ENCODE results near the gene COX5B.
A peak's percentile ranks its signal among the peaks of the same experiment; 100 is the strongest.
"Not testable (repeated sequence)": the region's sequence is repeated elsewhere in the genome, so short reads cannot be mapped to it uniquely, and the experiment has no call there.

COX5B gene, protein sequence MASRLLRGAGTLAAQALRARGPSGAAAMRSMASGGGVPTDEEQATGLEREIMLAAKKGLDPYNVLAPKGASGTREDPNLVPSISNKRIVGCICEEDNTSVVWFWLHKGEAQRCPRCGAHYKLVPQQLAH

DNA sequence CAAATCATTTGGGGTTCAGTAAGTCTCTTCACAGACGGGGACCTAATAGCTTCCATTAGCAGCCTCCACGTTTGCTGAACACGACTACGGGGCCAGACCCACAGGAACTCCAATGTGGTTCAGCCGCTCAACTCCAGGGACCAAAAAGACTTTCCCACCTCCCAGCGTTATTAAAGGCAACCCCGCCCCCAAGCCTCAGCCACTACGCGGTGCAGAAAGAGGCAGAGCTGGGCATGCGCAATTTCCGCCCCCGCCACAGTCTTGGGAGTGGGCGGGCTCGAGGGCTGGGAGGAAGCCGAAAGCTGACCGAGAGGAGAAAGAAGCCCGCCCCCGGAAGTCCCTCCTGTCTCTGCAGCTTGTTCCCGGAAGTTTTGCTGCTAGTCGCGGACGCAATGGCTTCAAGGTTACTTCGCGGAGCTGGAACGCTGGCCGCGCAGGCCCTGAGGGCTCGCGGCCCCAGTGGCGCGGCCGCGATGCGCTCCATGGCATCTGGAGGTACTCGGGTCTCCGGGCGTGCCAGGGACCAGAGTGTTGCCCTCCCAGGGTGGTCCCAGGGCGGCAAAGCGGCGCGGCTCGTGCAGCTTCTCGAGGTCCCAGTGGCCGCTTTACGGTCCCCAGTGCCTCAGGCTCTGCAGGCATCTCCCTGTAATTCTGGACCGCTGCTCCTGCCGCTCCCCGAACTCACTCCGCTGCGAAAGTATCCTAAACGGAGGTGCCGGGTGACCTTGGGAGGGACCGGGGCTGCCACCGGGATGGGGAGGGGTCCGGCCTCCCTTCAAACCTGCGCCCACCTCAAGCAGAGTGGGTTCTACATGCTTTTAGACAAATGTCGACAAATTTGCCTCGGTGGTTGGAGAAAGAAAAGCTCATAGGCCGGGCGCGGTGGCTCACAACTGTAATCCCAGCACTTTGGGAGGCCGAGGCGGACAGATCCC is at the start of gene COX5B:
Gene COX5B (plus strand): TSS at position 368 of the 935 bp plus-strand sequence. CDS start 25 bp downstream, at position 393.
- peak; percentile 89 for DNase-seq (ENCODE audit: low read depth)

GRCh38 chr2:97596180-97596579 is 49.7 kb upstream of the COX5B start:
- DNase-seq (ENCODE audit: low read depth), result not testable (repeated sequence)

DNA sequence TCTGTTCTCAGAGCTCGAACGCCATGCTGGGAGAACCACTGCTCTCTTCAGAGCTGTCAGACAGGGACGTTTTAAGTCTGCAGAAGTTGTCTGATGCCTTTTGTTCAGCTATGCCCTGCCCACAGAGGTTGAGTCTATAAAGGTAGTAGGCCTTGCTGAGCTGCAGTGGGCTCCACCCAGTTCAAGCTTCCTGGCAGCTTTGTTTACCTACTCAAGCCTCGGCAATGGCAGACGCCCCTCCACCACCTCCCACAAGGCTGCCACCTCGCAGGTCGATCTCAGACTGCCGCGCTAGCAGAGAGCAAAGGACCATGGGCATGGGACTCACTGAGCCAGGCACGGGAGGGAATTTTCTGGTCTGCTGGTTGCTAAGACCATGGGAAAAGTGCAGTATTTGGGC is 44.3 kb upstream of the COX5B start:
- DNase-seq (ENCODE audit: low read depth), result not testable (repeated sequence)

GRCh38 chr2:97605109-97605508 is 40.8 kb upstream of the COX5B start:
- DNase-seq (ENCODE audit: low read depth), result not testable (repeated sequence)

DNA sequence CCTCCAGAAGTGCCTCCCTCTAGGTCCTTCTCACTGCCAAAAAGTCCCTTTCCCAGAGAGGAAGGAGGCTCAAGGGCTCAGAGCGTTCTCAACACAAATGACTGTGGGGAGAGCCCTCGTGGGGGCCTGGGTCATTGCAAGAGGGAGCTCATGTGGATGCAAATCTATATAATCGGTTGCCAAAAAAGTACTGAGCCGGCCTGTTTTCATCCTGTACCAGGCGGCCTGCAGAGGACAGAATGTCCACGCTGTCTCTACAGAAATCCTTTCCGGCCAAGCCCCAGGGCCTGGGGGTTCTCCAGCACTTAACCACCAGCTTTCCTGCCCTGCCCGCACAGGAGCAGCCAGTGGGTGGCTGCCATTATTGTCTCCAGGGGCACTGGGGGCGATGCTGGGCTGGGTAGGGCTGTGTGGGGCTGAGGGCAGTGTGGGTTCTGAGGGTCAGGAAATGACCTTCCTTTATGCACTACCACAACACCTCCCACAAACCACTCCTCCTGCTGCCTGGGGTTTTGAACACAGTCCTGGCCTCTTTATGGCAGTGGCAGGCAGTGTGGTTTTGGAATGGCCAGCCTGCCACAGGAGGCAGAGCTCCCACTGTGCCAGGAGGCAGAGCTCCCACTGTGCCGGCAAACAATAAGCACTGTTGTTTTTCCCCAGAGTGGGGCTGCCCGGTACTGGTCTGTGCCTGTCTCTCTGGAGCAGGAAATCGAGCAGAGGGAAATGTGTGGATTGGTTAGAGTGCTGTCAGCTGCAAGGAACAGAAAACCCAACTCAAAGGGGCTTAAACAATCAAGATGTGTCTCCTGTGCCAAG is 40.1 kb upstream of the COX5B start:
- DNase-seq (ENCODE audit: low read depth), result not testable (repeated sequence)

- DNase-seq (ENCODE audit: low read depth), result not testable (repeated sequence)
Observed at GRCh38 chr2:97608745-97609144, 37.1 kb upstream of the COX5B start.

GRCh38 chr2:97611895-97612294 is 34.0 kb upstream of the COX5B start:
- DNase-seq (ENCODE audit: low read depth), result not testable (repeated sequence)

DNA sequence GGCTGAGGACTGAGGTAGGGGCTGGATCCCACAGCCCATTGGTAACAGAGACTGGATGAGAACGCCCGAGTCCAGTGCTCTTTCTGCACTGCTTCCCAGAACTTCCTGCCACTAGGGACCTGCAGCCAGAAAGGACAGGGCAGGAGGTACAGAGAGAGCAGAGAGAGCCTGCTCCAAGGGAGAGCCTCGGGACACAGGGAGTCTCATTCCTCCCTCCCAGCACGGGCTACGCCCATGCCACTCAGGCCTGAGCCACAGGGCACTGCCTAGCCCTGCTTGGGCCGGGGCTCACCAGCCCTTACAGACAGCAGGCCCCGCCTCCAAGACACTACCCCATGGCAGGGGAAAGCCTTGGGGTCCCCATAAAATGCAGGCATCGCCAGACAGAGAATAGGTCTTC is 30.1 kb upstream of the COX5B start:
- not testable (repeated sequence) for DNase-seq (ENCODE audit: low read depth)

GRCh38 chr2:97617911-97618310 is 28.0 kb upstream of the COX5B start:
- no peak for DNase-seq (ENCODE audit: low read depth)

GRCh38 chr2:97618939-97619827 is 26.7 kb upstream of the COX5B start:
- not testable (repeated sequence) for DNase-seq (ENCODE audit: low read depth)

GRCh38 chr2:97620492-97620891 is 25.4 kb upstream of the COX5B start:
- DNase-seq (ENCODE audit: low read depth), result not testable (repeated sequence)

GRCh38 chr2:97622976-97623375 is 22.9 kb upstream of the COX5B start:
- DNase-seq (ENCODE audit: low read depth), result not testable (repeated sequence)

DNA sequence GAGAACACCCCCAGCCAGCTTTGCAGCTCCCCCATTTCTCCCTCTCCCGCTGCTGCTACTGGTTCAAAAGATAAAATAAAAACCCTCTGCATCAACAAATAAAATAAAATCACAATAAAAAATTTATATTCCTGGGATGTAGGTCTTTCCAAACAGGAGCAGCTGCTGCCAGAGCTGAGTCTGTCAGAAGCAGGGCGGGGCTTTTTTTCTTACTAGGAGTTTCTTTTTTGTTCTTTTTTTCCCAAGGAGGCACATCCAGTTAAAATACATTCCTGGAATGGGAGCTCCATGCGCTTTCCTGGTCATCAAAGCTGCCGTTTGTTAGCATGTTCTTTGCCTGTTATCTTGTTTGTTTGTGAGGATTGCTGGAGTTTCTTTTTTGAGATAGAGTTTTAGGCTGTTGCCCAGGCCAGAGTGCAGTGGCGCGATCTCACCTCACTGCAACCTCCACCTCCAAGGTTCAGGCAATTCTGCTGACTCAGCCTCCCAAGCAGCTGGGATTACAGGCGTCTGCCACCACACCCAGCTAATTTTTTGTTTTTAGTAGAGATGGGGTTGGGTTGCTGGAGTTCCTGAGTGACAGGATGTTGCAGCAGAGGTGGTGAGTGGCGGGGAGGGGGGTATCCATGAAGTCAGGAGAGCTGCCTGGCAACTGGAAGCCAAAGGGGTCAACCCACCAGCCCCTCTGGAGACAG is 20.4 kb upstream of the COX5B start:
- not testable (repeated sequence) for DNase-seq (ENCODE audit: low read depth)

GRCh38 chr2:97626049-97626430 is 19.8 kb upstream of the COX5B start:
- not testable (repeated sequence) for DNase-seq (ENCODE audit: low read depth)

DNA sequence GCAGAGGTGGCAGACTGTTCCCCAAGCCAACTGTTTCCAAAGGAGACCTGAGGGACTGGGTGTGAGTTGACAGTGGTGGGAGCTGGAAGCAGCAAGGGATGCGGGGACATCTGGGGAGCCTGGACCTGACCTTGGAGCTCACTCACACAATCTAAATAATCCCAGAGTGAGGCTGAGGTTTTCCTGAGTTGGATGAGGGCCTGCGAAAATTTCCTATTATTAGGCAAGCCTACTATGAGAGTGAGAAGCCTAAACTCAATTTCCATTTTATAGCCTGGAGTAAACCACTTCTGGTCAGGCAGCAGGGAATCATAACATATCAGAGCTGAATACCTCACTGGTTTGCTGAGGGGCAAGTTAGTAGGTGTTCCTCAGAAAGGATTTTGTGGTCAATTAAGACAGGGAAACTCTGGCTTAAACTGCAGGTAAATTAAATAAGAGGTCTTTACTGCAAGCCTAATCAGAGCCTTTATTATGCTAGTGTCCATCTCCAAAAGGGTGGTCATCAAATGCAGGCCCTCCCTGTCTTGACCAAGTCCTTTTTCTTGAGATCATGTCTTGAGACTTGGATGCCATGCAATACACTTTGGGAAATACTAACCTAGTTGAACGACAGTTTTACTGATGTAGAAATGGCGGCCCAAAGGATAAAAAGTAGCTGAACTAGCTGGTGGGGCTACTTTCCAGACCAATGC is 1.7 kb upstream of the COX5B start:
- DNase-seq (ENCODE audit: low read depth), result no peak

DNA sequence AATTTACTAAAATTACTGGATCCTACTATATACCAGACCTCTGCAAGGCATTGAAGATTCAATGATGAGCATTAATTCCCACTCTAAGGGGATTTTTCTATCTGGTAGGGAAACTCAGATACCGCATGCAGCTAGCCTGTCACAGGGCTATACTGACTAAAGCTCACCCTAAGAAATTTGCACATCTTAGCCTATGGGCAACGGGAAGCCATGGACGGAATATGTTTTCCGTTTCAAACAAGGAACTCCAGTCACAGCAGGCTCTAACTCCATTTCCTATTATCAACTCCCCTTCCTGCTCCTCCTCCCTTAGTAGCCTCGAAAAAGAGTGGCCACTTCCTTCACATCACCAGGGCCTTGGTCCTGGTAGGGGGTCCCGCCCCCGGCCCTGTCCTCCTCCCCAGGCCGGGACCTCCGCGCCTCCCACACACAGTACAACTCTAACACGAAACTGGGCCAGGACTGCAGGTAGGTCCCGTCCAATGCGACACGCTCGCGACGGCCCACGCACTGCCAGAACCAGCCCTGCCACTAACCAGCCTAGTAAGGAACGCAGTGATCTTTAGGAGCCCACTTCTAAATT is 659 bp upstream of the COX5B start:
- no peak for DNase-seq (ENCODE audit: low read depth)

- DNase-seq (ENCODE audit: low read depth), result no peak
Observed at GRCh38 chr2:97646977-97647376, 1.1 kb downstream of the COX5B start.

DNA sequence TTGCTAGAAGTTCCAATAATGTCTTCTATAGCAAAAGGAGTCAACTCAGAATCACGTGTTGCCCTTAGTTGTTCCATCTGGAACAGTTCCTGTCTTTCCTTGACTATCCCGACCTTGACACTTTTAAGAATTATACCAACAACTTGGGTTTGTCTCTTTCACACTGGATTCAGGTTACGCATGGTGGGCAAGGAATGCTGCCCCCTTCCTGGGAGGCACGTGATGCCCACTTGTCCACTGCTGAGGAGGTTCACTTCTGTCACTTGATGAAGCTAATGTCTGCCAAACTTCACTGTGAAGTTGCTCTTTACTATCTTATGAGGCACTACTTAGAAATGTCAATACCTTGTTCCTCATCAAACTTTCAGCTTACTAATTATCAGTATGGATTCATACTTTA is 5.3 kb downstream of the COX5B start:
- DNase-seq (ENCODE audit: low read depth), result no peak

GRCh38 chr2:97653473-97653872 is 7.6 kb downstream of the COX5B start:
- DNase-seq (ENCODE audit: low read depth), result no peak

DNA sequence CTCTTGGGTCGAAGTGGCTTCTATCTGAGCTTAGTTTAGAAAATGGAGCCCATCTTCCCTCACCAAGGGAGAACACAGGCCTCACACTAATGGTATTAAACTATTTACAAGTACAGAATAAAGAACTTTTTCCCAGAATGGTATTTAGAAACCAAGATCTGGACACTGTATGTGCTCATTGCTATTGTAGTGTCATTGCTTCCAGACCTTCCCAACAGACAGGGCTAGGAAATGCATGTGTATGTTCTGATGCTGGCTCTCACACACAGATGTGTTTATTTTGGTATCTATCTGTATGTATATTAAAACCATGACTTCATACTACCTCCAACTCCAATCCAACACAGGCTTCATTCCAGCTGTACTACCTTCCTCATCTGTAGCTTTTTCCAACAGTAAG is 8.0 kb downstream of the COX5B start:
- DNase-seq (ENCODE audit: low read depth), result no peak
